Activated gamma-delta T cell treated with Interleukin-2 at 50 U/mL for 16 hours (primary cell): ENCODE measurements around the gene IKZF1.
A peak's percentile ranks its signal among the peaks of the same experiment; 100 is the strongest.
"Not testable (repeated sequence)": the region's sequence is repeated elsewhere in the genome, so short reads cannot be mapped to it uniquely, and the experiment has no call there.

Experiments used
- DNase-seq: peaks from one replicate; pipeline ENCODE4 v3.0.0-alpha.2; 2020

IKZF1 gene

GRCh38 chr7:50335230-50335794 lies 30.8 kb downstream of the IKZF1 start:
- DNase-seq = no peak

GRCh38 chr7:50335795-50336754 lies 31.6 kb downstream of the IKZF1 start:
- peak; percentile 84 for DNase-seq

GRCh38 chr7:50336894-50337703 lies 32.6 kb downstream of the IKZF1 start:
- no peak for DNase-seq

DNA sequence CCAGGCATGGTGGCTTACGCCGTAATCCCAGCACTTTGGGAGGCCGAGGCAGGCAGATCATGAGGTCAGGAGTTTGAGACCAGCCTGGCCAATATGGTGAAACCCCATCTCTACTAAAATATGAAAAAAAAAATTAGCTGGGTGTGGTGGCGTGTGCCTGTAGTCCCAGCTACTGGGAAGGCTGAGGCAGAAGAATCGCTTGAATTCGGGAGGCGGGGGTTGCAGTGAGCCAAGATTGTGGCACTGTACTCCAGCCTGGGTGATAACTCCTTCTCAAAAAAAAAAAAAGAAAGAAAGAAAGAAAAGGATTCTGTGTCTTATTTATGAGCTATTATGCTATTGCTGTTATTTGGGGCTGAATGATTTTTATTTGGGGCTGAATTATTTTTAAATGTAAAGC lies 35.0 kb downstream of the IKZF1 start:
- DNase-seq = not testable (repeated sequence)

- peak; percentile 51 for DNase-seq
Observed at GRCh38 chr7:50339990-50340500, 35.5 kb downstream of the IKZF1 start.

DNA sequence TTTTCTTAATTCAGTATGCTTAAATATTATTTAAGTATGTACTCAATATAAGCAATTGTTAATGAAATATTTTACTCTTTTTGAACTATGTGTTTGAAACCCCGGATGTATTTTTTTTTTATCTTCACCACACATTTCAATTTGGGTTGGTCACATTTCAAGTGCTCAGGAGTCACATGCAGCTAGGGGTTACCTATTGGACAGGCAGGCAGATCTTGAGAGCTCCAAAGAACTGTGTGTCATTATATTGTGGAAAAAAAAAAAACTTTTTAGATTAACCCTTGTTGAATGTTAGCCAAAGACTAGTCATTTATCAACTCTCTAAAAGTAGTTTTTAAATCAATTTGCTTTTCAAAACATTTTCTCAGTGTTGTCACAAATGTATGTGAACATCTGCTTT lies 37.2 kb downstream of the IKZF1 start:
- DNase-seq = no peak

- DNase-seq = peak; percentile 62
Observed at GRCh38 chr7:50342616-50343114, 38.1 kb downstream of the IKZF1 start.

GRCh38 chr7:50346545-50347497 lies 42.3 kb downstream of the IKZF1 start:
- DNase-seq = no peak

- DNase-seq = no peak
Observed at GRCh38 chr7:50347693-50348092, 43.2 kb downstream of the IKZF1 start.

DNA sequence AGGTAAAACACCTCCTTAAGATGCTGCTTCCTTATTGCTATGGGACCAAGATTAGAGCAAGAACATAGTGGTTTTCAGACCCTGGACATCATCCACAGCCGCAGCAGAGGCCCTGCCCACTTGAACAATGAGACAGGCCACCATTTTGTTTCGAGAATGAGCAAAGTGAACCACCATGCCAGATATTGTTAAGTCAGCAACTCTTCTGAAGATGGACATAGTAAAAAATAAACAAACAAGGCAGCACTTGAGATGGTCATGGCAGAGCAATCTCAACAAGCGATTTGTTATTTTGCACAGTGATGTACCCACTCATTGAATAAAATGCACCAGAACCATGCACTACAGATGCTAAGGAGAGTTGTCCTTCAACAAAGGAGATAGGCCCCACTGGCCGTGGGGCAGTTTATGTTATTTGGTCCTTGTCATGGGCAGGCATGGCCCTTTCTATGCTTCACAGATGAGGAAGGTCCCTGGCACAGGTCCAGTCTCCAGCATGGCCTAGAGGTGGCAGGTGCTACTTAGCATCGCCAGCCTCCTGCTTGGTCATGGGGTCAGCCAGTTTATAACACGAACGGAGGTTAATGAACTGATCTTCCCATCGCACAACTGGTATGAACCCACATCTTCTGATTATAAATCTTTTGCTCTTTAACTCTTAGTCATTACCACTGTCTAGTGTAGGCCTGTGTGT lies 44.1 kb downstream of the IKZF1 start:
- DNase-seq = no peak

DNA sequence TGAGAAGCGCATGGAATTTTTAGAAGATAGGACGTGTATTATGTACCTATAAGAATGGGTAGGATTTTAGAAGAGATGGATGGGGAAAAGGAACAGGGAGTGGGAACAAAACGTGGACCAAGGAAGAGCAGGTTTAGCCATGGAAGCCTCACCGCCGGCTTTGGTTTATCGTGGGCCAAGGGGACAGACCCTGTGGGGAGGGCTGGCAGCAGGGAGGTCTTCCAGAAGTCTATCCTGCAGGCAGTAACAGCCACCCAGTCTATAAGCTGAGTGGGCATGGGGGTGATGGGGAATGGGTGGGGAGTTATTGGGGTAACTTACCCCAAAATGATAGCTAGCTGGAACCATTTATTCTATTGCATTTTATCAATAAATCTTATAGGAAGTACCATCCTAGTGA lies 44.9 kb downstream of the IKZF1 start:
- no peak for DNase-seq

DNA sequence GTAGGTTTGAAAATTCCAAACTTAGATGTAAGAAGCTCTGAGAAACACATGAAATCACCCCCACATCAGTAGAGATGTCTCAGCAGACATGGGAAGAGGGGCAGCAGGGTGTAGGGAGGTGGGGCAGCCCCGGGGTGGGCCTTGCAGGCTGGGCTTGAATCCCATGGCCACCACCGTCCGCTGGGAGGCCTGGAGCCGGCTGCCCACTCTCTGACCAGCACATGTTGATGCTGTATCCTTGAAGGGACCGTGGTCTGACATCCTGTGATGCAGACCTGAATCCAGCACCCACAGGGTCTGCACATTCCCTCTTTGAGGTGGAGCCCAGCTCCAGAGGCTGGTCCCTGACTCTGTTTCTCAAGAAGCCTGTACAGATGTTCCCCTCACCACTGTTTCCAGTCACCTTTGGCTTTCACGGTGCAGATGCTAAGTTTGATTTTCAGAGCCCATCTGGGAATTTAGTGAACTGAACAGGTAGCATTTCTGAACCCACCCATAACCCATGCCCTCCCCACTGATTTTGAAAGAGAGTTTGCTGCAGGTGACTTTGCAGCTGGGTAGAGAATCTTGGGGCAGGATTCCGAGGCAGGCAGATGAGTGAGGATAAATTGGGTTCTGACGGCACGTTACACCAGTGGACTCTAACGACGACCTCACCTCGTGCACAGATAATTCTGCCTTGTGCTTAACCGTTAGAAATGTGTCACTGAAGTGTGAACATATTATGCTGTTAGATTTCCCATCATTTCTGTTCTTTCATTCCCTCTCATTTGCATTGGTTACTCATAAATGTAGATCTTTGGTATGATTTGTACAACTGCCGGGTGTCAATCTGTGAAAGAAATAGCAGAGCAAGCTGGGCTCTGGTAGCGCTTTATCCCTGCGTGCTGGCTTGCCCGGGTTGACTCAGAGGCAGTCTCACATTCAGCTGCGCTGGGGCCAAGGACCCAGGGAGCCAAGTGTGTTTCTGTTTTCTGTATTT lies 45.7 kb downstream of the IKZF1 start:
- DNase-seq = peak; percentile 62

- DNase-seq = no peak
Observed at GRCh38 chr7:50351267-50351666, 46.8 kb downstream of the IKZF1 start.

- no peak for DNase-seq
Observed at GRCh38 chr7:50352282-50352681, 47.8 kb downstream of the IKZF1 start.

DNA sequence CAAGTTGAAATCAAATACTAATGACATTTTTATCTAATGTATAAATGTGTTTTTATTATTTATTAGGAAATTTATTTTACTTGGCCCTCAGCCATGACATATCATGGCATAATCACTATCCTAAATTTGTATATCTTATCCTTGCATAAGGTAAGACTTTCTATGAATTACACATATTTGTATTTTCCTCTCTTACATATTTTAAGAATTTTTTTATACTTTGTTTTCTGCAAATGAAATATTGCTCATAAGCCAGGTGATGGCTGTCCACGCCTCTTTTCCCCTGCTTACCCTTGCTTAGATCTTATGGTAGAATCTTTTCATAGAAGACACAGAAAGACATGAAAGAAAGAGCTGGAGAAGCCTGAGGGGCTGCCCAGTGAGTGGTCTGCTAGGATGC lies 48.2 kb downstream of the IKZF1 start:
- DNase-seq = no peak

DNA sequence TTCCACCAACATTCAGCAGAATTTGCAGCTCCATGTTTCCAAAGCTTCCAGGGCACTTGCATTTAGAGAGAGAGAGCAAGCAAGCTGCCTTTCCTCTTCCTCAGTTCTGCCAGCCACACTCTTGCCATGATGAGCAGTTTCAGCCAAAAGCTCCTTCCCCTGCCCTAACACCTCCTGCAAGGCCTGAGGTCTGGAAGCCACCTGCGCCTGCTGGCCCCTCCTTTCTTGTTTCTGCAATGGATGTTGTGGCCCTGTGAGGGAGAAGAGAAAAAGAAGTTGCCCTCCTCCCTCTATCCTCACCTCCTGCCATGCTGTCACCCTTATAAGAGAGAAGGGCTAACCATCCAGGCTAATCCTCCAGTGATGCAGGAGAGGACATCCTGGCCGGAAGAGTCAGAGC lies 48.7 kb downstream of the IKZF1 start:
- DNase-seq = no peak

DNA sequence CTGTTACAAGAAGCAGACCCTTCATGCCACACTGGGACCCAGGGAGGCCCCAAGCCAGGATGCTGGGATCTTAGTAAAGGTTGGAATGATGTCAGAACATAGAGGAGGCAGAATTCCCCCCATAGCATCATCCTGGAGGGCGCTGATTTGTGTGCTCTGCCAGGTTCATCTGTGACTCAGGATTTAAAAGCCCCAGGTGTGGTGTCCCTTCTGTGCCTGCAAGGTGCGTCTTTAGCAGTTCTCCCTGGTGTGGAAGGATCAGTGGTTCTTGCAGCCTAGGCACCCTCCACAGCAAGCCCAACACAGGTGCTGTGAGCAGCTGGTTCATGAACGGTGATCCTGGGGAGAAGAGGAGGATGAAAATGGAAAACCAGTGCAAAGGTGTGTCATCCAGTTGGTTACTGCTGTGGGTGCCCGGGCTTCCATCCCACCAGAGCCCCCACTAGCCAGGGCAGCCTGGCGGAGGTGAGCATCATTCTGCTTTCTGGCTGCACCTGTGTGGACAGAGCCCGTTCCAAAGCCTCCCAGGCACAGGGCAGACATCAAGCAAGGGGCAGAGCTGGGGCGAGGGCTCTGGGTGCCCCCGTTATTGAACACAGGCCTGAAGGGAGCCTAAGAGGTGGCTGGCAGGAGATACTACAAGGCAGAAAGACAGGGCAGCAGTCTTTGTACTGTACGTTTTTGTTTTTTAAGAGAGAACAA lies 49.5 kb downstream of the IKZF1 start:
- DNase-seq = no peak

DNA sequence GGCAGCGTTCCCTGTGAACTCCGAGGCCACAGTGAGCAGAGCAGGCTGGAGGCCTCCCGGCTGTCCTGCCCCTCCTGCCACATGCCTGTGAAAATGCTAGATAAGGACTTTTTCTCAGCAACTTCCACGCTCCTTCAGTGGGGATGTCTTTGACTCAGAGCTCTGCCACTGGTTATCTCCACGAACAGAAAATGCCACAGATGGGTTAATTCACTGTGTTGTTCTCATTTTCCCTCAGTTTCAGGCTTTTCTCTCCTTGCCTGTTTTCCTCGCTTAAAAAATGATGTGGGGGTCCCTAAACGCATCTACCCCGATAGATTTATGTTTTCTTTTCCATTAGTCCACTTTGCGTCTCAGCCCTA lies 51.3 kb downstream of the IKZF1 start:
- no peak for DNase-seq

- no peak for DNase-seq
Observed at GRCh38 chr7:50356212-50356944, 51.9 kb downstream of the IKZF1 start.
